Measurements from ENCODE around the gene SARDH.

- no peak for TF ChIP-seq FOXM1 (IDR thresholded peaks at IDR 0.05; ENCODE audit: borderline replicate concordance)
- TF ChIP-seq FOXA1 (IDR thresholded peaks at IDR 0.05) = no peak
- no peak for TF ChIP-seq PKNOX1 (IDR thresholded peaks at IDR 0.05)
- no peak for TF ChIP-seq BHLHE40 (IDR thresholded peaks at IDR 0.05; ENCODE audit: borderline replicate concordance)
- TF ChIP-seq SP1 (IDR thresholded peaks at IDR 0.05) = no peak
- no peak for TF ChIP-seq ELF4 (IDR thresholded peaks at IDR 0.05)
- TF ChIP-seq TARDBP (IDR thresholded peaks at IDR 0.05) = no peak
- TF ChIP-seq SUZ12 (IDR thresholded peaks at IDR 0.05) = no peak
- TF ChIP-seq HDGF (IDR thresholded peaks at IDR 0.05; ENCODE audit: borderline replicate concordance) = no peak
These were observed 121.3 kb downstream of the SARDH start for GRCh38 chr9:133616643-133617405.

Data from HEK293T (cell line).